Activated CD4-positive, alpha-beta T cell treated with anti-CD3 and anti-CD28 coated beads for 48 hours (primary cell): ENCODE data around the gene STUB1.
A peak's percentile ranks its signal among the peaks of the same experiment; 100 is the strongest.

Experiments
- DNase-seq: peaks from one replicate; pipeline ENCODE4 v3.0.0-alpha.2; 2020

Gene STUB1

DNA sequence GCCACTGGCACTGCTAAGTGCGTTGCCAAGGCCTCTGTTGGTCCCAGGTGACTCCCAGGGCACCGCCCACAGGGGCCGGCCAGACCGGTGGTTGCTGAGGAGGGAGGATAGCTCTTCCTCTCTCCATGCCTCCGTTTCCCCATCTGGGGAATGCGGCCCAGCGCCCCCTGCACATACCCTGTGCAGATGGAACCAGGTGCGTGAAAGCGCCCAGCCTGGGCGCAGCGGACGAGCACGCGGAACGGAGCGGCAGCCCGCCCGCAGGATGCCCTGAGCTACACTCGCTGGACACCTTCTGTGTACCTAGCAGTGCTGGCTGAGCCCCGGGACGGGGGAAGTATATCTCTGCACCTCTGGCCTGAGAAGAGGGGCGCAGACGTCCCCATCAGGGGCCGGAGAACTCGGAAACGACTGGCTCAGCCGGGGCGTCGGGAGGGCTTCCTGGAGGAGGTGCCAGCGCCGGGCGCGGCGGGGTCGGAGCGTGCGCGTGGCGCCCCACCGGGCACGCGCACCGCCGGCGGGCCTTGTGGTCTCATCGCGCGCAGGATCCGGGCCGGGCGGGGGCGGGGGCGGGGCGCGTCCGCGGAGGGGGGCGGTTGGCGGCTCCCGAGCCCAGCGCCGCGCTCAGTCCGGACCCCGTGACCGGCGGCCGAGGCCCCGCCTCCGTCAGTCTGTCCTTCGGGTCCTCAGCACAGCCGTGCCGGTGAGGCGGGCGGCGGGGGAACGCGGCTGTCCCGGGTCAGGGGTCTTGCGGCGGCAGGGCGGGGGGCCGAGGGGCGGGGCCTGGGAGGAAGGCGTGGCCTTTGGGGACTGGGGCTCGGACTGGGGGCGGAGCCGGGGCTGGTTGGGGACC lies 46.5 kb downstream of the STUB1 start, which contains the start of the genes CCDC78 and HAGHL:
TSS of gene CCDC78 (minus strand) at position 6 of the 853 bp plus-strand sequence. CDS start 76 bp downstream, outside the sequence.
TSS of gene HAGHL (plus strand) at position 669 of the 853 bp plus-strand sequence. CDS start 404 bp downstream, outside the sequence.
- peak; percentile 66 for DNase-seq

DNA sequence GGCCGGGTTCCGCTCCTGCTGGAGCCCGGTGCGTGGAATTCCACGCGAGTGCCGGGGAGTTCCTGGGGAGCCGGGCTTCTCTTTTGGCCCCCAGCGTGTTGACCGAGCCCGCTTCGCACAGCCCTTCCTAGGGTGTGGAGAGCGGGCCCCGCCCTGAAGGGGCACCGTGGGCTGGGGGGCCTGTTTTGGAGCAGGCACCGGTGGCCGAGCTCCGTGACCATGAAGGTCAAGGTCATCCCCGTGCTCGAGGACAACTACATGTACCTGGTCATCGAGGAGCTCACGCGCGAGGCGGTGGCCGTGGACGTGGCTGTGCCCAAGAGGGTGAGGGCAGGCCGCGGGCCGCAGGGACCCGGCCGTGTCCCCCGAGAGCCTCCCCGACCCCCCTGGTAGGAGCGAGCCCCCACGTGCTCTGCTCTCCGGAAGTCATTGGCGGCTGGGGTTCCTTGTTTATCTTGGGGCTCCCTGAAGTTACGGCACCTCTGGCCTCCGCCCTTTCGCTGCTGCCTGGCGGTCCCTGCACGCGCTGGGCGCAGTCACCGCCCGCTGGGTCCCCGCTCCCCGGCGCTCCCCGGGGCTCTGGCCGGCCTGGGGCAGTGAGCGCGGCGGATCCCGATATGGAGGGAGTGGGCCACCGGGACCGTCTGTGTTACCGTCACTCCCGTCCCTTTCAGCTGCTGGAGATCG lies 47.2 kb downstream of the STUB1 start:
- DNase-seq = peak; percentile 43

DNA sequence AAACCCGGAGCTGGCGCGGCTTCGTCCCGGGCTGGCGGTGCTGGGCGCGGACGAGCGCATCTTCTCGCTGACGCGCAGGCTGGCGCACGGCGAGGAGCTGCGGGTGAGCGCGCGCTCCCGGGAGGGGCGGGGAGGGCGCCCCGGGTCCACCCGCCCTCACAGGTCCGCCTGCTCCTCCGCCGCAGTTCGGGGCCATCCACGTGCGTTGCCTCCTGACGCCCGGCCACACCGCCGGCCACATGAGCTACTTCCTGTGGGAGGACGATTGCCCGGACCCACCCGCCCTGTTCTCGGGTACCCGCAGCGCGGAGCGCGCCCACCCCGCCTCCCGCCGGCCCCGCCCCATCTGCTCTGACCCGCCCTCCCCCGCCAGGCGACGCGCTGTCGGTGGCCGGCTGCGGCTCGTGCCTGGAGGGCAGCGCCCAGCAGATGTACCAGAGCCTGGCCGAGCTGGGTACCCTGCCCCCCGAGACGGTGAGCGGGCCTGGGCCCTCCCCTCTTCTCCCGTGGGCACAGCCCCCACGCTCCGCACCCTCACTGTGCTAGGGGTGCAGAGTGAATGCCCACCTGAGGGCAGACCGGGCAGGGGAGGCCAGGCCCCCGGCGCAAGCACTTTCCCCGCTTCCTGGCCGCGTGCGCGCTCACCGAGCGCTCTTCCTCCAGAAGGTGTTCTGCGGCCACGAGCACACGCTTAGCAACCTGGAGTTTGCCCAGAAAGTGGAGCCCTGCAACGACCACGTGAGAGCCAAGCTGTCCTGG lies 48.1 kb downstream of the STUB1 start:
- peak; percentile 66 for DNase-seq

GRCh38 chr16:728890-729744 lies 48.9 kb downstream of the STUB1 start:
- DNase-seq = no peak

DNA sequence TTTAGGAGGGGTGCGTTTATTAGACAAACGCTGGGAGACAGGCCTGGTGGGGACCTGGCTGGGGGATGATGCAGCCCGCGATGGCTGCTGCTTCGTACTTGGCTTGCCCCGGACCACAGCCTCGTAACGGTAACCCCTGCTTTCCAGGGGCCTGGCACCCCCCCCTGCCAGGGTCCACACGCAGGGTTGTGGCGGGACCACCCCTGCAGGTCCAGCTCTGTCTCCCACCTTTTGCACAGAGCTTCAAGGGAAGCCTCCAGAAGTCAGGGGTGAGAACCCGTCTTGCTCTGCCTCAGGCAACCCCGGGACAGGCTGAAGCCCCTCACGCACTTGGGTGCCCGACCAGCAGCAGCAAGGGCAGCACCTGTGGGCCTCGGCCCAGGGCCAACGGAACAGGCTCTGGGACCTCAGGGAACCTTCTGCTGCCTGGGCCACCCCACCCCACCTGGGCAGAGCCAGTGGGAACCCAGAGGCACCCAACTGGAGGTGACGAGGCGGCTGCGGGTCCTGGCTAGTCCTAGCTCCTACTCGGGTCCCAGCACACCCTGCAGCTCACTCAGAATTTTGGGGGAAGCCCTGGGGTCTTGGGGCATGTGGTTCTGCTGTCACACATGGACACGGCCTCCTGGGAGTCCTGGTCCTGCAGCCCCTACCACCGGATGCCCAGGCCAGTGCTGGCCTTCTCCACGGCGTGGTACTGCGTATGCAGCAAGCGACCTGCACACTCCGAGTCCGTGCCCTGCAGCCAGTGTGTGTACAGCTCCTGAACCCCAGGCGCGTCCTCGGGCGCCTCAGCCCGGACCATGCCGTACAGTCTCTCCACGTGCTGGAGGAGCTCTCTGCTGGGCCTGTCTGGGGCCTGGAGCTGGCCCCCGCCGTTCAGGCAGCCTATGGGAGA lies 49.8 kb downstream of the STUB1 start:
- no peak for DNase-seq

- DNase-seq = no peak
Measured at GRCh38 chr16:730666-731509, 50.7 kb downstream of the STUB1 start.

- DNase-seq = no peak
Measured at GRCh38 chr16:732332-732731, 52.1 kb downstream of the STUB1 start.
